Measurements from ENCODE around the gene AKAP6.

The AKAP6 gene

DNA sequence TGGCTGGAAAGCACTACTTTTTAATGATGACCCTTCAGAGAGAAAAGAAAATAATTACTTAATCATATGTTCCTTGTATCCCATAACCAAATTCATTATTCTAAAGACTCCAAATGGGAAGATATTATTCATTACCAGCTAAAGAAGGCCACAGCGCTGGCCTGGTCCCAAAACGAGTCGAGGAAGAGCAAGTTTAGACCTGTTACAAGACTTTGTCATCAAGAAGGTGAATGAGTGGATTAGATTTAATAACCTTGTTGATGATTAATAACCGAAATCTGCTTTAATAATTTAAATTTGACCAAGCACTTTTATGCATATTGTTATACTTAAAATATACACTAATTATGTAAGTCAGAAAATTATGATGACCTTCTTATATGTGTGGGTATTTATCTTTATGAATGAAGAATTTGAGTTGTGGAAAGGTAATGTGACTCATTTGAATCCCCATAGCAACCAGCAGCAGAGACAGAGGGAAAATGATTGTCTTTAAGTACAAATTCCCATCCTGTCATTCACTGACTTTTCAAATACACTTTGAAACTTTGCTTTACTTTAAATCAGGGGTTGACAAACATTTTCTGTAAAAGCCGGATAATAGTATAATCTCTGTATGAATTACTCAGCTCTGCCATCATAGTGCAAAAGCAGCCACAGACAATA, 409.2 kb downstream of the AKAP6 start:
- ATAC-seq (no peak), DNase-seq (ENCODE audit: low spot score in 2 of 2) (no peak)
- Mint-ChIP-seq H3K9me3 (peaks cover 10% of the 10 kb centered on the region), H3K36me3 (no peaks in the 10 kb centered on the region), H3K27ac (no peak overlapping the region), H3K4me1 (no peaks in the 10 kb centered on the region), H3K4me3 (no peak overlapping the region)

DNA sequence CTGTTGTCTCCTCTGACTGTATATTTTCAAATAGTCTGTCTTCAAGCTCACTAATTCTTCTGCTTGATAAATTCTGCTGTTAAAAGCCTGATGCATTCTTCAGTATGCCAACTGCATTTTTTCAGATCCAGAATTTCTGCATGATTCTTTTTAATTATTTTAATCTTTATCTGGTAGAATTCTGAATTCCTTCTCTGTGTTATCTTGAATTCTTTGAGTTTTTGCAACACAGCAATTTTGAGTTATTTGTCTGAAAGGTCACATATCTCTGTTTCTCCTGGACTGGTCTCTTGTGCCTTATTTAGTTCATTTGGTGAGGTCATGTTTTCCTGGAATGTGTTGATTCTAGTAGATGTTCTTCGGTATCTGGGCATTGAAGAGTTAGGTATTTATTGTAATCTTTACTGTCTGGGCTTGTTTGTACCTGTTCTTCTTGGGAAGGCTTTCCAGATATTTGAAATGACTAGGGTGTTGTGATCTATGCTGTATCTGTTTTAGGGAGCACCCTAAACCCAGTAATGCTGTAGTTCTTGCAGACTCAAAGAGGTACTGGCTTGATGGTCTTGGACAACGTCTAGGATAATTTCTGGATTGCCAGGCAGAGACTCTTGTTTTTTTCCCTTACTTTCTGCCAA, 415.8 kb downstream of the AKAP6 start:
- Mint-ChIP-seq H3K4me3 (no peak overlapping the region), H3K36me3 (no peaks in the 10 kb centered on the region), H3K27ac (no peak overlapping the region), H3K4me1 (no peaks in the 10 kb centered on the region), H3K9me3 (peaks cover 22% of the 10 kb centered on the region)
- DNase-seq (ENCODE audit: low spot score in 2 of 2) (no peak), ATAC-seq (no peak)

DNA sequence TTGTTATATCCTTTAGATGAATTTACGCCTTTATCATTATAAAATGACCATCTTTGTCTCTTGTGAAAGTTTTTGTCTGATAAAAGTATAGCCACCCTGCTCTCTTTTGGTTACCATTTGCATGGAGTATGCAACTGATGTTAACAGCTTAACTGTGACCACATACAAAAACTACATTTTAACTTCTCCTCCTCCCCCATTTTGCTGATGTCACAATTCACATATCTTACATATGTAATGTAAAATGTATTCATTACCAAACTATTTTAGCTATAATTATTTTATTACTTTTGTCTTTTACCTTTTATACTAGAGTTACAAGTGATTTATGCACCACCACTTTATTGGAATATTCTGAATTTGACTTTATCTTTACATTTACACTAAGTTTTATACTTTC, 425.1 kb downstream of the AKAP6 start:
- Mint-ChIP-seq H3K9me3 (peaks cover 28% of the 10 kb centered on the region), H3K36me3 (no peaks in the 10 kb centered on the region), H3K4me1 (no peaks in the 10 kb centered on the region), H3K4me3 (no peak overlapping the region), H3K27ac (no peak overlapping the region)
- no peak for DNase-seq (ENCODE audit: low spot score in 2 of 2)
- ATAC-seq, result no peak

DNA sequence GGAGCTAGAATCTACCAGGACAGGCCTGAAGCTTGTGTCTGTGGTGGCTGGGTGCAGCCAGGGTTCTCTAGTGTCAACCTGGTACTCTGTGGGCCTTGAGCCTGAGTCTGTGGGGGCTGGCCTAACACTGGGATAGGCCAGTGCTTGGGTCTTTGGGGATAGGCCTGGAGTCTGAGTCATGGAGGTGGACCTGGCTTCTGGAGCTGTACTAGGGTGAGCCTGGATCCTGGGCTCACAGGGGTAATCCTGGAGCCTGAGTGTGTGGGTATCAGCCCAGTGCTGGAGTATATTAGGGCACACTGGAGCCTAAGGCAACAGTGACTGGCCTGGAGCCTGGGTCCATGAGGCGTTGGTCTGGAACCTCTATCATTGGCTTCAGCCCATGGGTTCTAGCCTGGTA, 427.1 kb downstream of the AKAP6 start:
- Mint-ChIP-seq H3K36me3 (no peaks in the 10 kb centered on the region), H3K27ac (no peak overlapping the region), H3K9me3 (peaks cover 31% of the 10 kb centered on the region), H3K4me3 (no peak overlapping the region), H3K4me1 (no peaks in the 10 kb centered on the region)
- ATAC-seq (no peak), DNase-seq (ENCODE audit: low spot score in 2 of 2) (no peak)

DNA sequence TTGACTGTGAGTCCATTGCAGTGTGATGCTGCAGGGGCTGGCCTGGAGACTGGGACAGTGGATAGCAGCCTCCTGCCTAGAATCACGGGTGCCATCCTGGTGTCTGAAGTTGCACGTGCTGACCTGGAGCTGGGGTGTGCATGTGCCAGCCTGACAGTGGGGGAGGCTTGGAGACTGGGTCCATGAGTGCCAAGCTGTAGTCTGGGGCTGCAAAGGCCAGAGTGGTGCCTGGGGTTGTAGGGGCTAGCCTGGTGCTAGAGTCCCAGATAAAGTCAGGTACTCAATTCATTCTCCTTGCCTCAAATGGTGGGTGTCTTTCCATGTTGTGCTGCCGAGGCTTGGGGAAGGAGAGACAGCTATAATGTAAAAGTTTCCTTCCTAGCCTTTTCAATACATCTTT, 427.7 kb downstream of the AKAP6 start:
- Mint-ChIP-seq H3K4me1 (no peaks in the 10 kb centered on the region), H3K9me3 (peaks cover 31% of the 10 kb centered on the region), H3K4me3 (no peak overlapping the region), H3K27ac (no peak overlapping the region), H3K36me3 (no peaks in the 10 kb centered on the region)
- no peak for ATAC-seq
- no peak for DNase-seq (ENCODE audit: low spot score in 2 of 2)

DNA sequence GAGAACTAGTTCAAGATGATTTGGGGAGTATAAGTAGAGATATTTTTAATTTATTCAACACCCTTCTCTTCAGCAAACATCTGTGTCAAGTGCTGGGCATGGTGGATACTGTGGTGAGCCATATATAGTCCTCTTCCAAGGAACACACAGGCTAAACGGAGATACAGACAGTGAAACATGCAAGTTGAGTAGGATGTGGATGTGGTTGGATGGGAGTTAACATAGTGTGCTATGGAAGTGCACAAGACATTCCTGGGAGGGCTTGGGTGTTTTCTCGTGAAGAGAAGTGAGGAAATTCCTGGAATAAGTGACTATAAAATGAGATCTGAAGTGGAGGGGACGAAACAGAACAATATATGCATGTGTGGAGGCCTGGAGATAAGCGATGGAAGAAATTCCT, 428.5 kb downstream of the AKAP6 start:
- peaks cover 31% of the 10 kb centered on the region for H3K9me3 Mint-ChIP-seq
- H3K36me3 Mint-ChIP-seq, result no peaks in the 10 kb centered on the region
- ATAC-seq, result no peak
- no peak overlapping the region for H3K27ac Mint-ChIP-seq
- H3K4me3 Mint-ChIP-seq, result no peak overlapping the region
- no peaks in the 10 kb centered on the region for H3K4me1 Mint-ChIP-seq
- DNase-seq (ENCODE audit: low spot score in 2 of 2), result no peak

DNA sequence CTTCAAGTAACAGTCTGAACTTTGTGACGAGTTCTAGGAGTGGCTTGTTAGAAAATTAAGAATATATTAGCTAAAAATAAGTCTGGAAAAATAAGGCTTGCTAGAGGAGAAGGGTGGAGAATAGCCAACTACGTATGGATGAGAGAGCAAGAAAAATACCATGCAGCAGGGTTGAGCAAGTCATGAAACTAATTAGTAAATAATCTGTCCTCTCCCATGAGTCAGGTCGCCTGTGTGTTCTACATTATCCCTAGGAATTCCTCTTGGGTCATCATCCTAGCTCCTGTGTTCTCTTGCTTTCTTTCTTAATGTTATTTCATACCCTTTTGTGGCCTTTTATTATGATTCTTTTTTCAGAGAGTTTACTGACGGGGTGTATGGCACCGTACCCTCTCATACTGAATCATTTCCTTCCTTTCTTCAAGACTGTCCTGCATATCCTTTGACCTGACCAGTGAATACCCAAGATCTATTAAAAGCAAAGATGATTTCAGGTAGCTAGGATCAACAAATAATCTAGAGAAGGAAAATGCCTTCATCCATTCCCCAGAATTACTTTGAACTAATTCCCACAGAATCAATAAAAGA, 432.4 kb downstream of the AKAP6 start:
- H3K4me3 Mint-ChIP-seq, result no peak overlapping the region
- ATAC-seq, result no peak

DNA sequence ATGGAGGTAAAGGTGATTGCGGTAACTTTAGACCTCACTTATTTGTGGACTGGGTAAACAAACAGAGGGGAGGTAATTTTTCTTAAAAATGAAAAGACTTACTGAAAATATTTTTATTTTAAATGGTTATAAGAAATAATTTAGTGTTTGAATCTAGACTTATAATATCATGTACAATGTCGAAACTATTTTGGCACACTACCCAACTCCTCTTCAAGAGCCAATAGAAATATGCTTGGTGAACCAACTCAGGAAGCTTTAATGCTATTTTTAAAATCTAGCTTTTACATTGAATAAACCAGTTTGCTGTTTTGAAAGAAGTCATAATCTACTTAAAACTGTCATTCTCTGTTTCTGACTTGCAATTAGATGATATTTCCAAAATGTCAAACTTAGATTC, 433.8 kb downstream of the AKAP6 start:
- no peaks in the 10 kb centered on the region for H3K4me1 Mint-ChIP-seq
- DNase-seq (ENCODE audit: low spot score in 2 of 2), result no peak
- peaks cover 14% of the 10 kb centered on the region for H3K9me3 Mint-ChIP-seq
- H3K36me3 Mint-ChIP-seq, result no peaks in the 10 kb centered on the region
- no peak for ATAC-seq
- H3K4me3 Mint-ChIP-seq, result no peak overlapping the region
- no peak overlapping the region for H3K27ac Mint-ChIP-seq

More for the DNA sequence above, 432.4 kb downstream of the AKAP6 start:
- no peak for DNase-seq (ENCODE audit: low spot score in 2 of 2)
- Mint-ChIP-seq H3K9me3 (peaks cover 17% of the 10 kb centered on the region), H3K4me1 (no peaks in the 10 kb centered on the region), H3K27ac (no peak overlapping the region), H3K36me3 (no peaks in the 10 kb centered on the region)

DNA sequence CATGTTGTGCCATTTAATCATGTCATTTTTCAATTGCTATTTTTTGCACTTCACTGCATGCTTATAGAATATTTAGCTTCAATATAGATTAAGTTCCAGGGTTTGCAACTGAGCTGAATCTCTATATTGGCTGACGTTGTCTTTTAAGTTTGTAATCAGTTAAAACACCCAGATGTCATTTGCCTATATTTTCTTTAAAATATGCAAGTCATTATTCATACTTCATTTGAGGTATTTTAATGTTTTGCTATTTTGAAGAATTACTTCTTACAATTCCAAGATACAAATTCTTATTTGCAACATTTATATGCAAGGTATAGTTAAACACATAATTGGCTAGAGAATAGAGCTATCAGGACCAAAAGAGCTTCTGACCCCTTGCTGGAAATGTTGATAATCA, 434.6 kb downstream of the AKAP6 start:
- Mint-ChIP-seq H3K4me3 (no peak overlapping the region), H3K27ac (no peak overlapping the region), H3K36me3 (no peaks in the 10 kb centered on the region)

DNA sequence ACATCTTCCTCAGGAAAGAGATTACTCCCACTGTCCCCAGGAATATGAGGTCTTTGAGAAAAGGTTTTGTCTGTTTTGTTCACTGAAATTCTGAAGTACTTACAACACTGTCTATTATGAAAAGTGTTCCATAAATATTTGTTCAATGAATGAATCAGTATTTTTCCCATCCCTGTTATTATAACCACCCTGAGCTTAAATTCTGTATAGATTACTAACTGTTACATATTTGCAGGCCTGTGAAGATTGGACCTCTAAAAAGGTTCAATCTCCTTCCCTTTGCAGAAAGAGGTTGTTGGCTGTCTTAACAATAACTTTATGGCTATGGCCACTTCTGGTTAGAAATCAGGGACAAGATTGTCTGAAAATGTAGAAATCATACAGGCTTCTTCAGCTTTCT, 435.0 kb downstream of the AKAP6 start:
- ATAC-seq (no peak), DNase-seq (ENCODE audit: low spot score in 2 of 2) (no peak)
- H3K9me3 Mint-ChIP-seq, result peaks cover 17% of the 10 kb centered on the region

More for the DNA sequence above, 434.6 kb downstream of the AKAP6 start:
- DNase-seq (ENCODE audit: low spot score in 2 of 2) (no peak), ATAC-seq (no peak)
- Mint-ChIP-seq H3K9me3 (peaks cover 17% of the 10 kb centered on the region), H3K4me1 (no peaks in the 10 kb centered on the region)

DNA sequence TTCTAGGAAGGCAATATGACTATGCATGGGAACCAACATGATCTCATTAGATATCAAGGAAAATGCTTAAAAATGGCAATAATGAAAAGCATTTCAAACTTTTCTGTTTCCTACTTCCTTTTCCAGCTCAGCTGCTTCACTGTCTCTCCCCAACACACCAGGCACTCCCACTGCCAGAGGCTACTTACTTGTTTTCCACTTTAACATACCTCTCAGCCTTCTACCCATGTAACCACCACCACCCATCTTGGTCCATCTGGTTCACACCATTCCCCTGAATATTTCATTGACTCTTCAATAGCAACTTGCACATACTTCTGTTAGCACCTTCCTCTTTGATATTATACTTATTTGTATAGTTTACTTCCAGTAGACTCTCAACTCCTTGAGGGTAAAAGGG, 441.3 kb downstream of the AKAP6 start:
- peaks cover 19% of the 10 kb centered on the region for H3K9me3 Mint-ChIP-seq
- H3K4me3 Mint-ChIP-seq, result no peak overlapping the region
- no peaks in the 10 kb centered on the region for H3K36me3 Mint-ChIP-seq
- H3K27ac Mint-ChIP-seq, result no peak overlapping the region
- DNase-seq (ENCODE audit: low spot score in 2 of 2) (no peak), ATAC-seq (no peak)
- no peaks in the 10 kb centered on the region for H3K4me1 Mint-ChIP-seq

More for the DNA sequence above, 435.0 kb downstream of the AKAP6 start:
- H3K27ac Mint-ChIP-seq, result no peak overlapping the region
- no peak overlapping the region for H3K4me3 Mint-ChIP-seq
- H3K4me1 Mint-ChIP-seq, result no peaks in the 10 kb centered on the region
- no peaks in the 10 kb centered on the region for H3K36me3 Mint-ChIP-seq

DNA sequence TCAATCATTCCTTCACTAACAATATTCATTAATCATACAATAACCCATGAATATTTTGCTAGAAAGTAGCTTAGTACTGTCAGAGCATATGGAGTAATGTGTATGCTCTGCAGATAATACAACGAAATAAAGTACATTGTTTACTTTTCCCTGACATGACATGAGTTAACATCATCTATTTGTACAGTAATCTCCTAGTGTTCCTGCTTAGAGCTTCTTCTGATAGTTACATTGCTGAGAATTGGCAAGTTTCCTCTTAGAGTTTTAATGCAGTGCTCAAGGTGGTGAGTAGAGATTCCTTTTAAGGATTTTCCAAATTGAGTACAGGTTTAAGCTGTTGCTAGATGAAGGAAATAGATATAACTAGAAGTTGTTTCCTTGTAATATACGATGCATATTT, 445.1 kb downstream of the AKAP6 start:
- H3K27ac Mint-ChIP-seq, result no peak overlapping the region
- DNase-seq (ENCODE audit: low spot score in 2 of 2), result no peak
- no peak overlapping the region for H3K4me3 Mint-ChIP-seq
- peaks cover 14% of the 10 kb centered on the region for H3K9me3 Mint-ChIP-seq
- no peaks in the 10 kb centered on the region for H3K4me1 Mint-ChIP-seq
- ATAC-seq, result no peak
- H3K36me3 Mint-ChIP-seq, result no peaks in the 10 kb centered on the region

DNA sequence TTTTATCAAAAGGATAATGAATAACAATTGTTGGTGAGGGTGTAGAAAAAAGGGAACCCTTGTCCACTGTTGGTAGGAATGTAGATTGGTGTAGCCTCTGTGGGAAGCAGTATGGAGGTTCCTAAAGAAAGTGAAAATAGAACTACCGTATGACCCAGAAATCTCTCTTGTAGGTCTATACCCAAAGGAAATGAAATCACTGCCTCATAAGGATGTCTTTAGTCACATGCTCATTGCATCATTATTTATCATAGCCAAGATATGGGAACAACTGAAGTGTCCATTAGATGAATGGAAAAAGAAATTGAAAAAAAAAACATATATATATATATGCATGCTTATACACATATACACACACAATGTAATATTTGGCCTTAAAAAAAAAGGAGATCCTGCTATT, 450.7 kb downstream of the AKAP6 start:
- DNase-seq (ENCODE audit: low spot score in 2 of 2) (no peak), ATAC-seq (no peak)
- Mint-ChIP-seq H3K4me3 (no peak overlapping the region), H3K4me1 (no peaks in the 10 kb centered on the region), H3K36me3 (no peaks in the 10 kb centered on the region), H3K9me3 (peaks cover 13% of the 10 kb centered on the region), H3K27ac (no peak overlapping the region)

DNA sequence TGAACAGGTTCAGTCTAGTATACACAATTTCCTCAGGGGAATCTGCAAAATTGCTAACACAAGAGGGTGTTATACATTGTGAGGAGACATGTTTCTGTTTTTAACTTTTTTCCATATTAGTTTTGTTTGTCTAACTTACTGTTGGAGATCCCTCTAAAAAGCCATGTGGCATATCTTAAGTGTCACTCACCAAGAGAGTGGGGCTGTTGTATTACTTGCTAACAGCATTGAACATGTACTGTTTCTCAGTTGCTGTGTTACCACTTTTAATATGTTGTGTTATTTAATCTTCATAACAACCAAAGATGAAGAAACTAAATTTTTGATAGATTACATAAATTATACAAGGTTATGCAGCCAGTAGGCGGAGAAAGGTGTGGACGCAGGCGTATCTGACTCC, 455.3 kb downstream of the AKAP6 start:
- Mint-ChIP-seq H3K36me3 (no peaks in the 10 kb centered on the region), H3K9me3 (peaks cover 7% of the 10 kb centered on the region), H3K27ac (no peak overlapping the region), H3K4me1 (no peaks in the 10 kb centered on the region), H3K4me3 (no peak overlapping the region)
- DNase-seq (ENCODE audit: low spot score in 2 of 2) (no peak), ATAC-seq (no peak)

DNA sequence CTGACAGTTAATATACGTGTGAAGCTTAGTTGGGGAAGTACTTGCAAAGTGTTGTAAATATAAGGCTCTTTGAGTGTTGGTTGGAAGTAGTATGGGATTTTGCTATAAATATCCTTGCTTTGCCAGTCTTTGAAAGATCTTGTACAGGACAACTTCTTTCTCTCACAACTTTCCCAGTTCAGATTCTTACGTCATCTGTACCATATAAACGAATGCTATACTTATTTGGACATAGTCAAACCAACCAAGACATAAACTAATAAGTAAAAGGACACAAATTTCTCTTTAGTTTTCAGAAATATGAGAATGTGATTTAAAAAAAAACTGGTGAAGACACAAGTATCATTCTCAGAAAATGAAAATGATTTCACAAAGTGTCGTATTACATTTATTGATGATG, 456.5 kb downstream of the AKAP6 start:
- ATAC-seq (no peak), DNase-seq (ENCODE audit: low spot score in 2 of 2) (no peak)
- Mint-ChIP-seq H3K27ac (no peak overlapping the region), H3K36me3 (no peaks in the 10 kb centered on the region), H3K9me3 (peaks cover 13% of the 10 kb centered on the region), H3K4me3 (no peak overlapping the region), H3K4me1 (no peaks in the 10 kb centered on the region)

DNA sequence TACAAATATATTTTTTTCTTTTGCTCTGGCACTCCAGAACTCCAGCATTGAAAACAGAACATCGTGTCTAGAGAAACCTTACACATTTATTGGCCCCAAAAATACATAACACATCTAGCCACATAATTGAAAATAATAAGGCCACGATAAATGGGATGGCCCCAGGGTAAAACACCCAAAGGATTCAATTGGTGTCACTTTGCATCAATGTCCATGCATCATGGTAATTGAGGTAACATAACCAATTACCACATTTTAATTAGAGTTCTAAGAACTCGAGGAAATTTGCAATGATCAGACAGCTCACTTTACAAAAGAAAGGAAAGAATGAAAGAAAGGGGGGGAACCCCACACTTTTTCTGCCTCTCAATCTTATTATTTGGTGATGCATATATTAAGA, 457.8 kb downstream of the AKAP6 start:
- H3K27ac Mint-ChIP-seq, result no peak overlapping the region
- no peaks in the 10 kb centered on the region for H3K36me3 Mint-ChIP-seq
- DNase-seq (ENCODE audit: low spot score in 2 of 2) (no peak), ATAC-seq (no peak)
- peaks cover 10% of the 10 kb centered on the region for H3K9me3 Mint-ChIP-seq
- H3K4me1 Mint-ChIP-seq, result no peaks in the 10 kb centered on the region
- H3K4me3 Mint-ChIP-seq, result no peak overlapping the region
